Brain pericyte (primary cell): ENCODE data around the gene RPLP1.

Experiments used
- DNase-seq: peaks from one replicate; pipeline ENCODE4 v3.0.0-alpha.2; 2012; ENCODE audit warnings: low read depth, low spot score

The RPLP1 gene

GRCh38 chr15:69468241-69469121 is 15.9 kb downstream of the RPLP1 start:
- no peak for DNase-seq

- no peak for DNase-seq
These were observed 17.0 kb downstream of the RPLP1 start for GRCh38 chr15:69469467-69470201.

- no peak for DNase-seq
These were observed 19.4 kb downstream of the RPLP1 start for GRCh38 chr15:69472046-69472445.

GRCh38 chr15:69472562-69472961 is 19.9 kb downstream of the RPLP1 start:
- no peak for DNase-seq

- DNase-seq: no peak
These were observed 21.7 kb downstream of the RPLP1 start for GRCh38 chr15:69474291-69474690.

GRCh38 chr15:69474846-69475455 is 22.3 kb downstream of the RPLP1 start:
- no peak for DNase-seq

GRCh38 chr15:69475769-69476358 is 23.2 kb downstream of the RPLP1 start:
- peak; percentile 30 for DNase-seq

GRCh38 chr15:69476704-69477473 is 24.3 kb downstream of the RPLP1 start:
- no peak for DNase-seq

- no peak for DNase-seq
These were observed 25.7 kb downstream of the RPLP1 start for GRCh38 chr15:69478259-69478781.

- DNase-seq: no peak
These were observed 26.5 kb downstream of the RPLP1 start for GRCh38 chr15:69479081-69479480.

- DNase-seq: no peak
These were observed 27.4 kb downstream of the RPLP1 start for GRCh38 chr15:69479971-69480370.

GRCh38 chr15:69480932-69481331 is 28.3 kb downstream of the RPLP1 start:
- no peak for DNase-seq

- no peak for DNase-seq
These were observed 30.2 kb downstream of the RPLP1 start for GRCh38 chr15:69482686-69483256.

GRCh38 chr15:69484837-69485236 is 32.2 kb downstream of the RPLP1 start:
- no peak for DNase-seq

GRCh38 chr15:69486481-69487110 is 34.0 kb downstream of the RPLP1 start:
- DNase-seq: no peak

- DNase-seq: no peak
These were observed 36.5 kb downstream of the RPLP1 start for GRCh38 chr15:69489073-69489571.

- no peak for DNase-seq
These were observed 37.9 kb downstream of the RPLP1 start for GRCh38 chr15:69490356-69491037.

GRCh38 chr15:69491038-69491505 is 38.5 kb downstream of the RPLP1 start:
- DNase-seq: no peak

GRCh38 chr15:69493406-69493805 is 40.8 kb downstream of the RPLP1 start:
- no peak for DNase-seq
